ENCODE results near the gene FREY1.

The FREY1 gene

GRCh38 chr11:45937916-45938315, 30.8 kb upstream of the FREY1 start:
- TF ChIP-seq POLR2AphosphoS5 (IDR thresholded peaks at IDR 0.05; ENCODE audit: low read depth, low read length) (no peak), SIN3A (IDR thresholded peaks at IDR 0.05; ENCODE audit: borderline replicate concordance, insufficient read depth, low read length) (no peak), FOXP2 (optimal IDR thresholded peaks at IDR 0.05; ENCODE audit: borderline replicate concordance, extremely low read depth, extremely low read length, insufficient read depth) (no peak)

GRCh38 chr11:45936511-45937054, 29.5 kb upstream of the FREY1 start:
- TF ChIP-seq POLR2AphosphoS5 (IDR thresholded peaks at IDR 0.05; ENCODE audit: low read depth, low read length) (no peak), FOXP2 (optimal IDR thresholded peaks at IDR 0.05; ENCODE audit: borderline replicate concordance, extremely low read depth, extremely low read length, insufficient read depth) (no peak), SIN3A (IDR thresholded peaks at IDR 0.05; ENCODE audit: borderline replicate concordance, insufficient read depth, low read length) (no peak), TAF1 (IDR thresholded peaks at IDR 0.05; ENCODE audit: borderline replicate concordance, insufficient read depth, low read length) (no peak), REST (IDR thresholded peaks at IDR 0.05; ENCODE audit: insufficient read depth in 1 of 2, low read depth in 2 of 2, low read length in 2 of 2) (no peak)

- TF ChIP-seq FOXP2 (optimal IDR thresholded peaks at IDR 0.05; ENCODE audit: borderline replicate concordance, extremely low read depth, extremely low read length, insufficient read depth) = no peak
- no peak for TF ChIP-seq TAF1 (IDR thresholded peaks at IDR 0.05; ENCODE audit: borderline replicate concordance, insufficient read depth, low read length)
- TF ChIP-seq POLR2AphosphoS5 (IDR thresholded peaks at IDR 0.05; ENCODE audit: low read depth, low read length) = no peak
- no peak for TF ChIP-seq REST (IDR thresholded peaks at IDR 0.05; ENCODE audit: insufficient read depth in 1 of 2, low read depth in 2 of 2, low read length in 2 of 2)
- no peak for TF ChIP-seq SIN3A (IDR thresholded peaks at IDR 0.05; ENCODE audit: borderline replicate concordance, insufficient read depth, low read length)
Observed at GRCh38 chr11:45935349-45936064, 28.4 kb upstream of the FREY1 start.

GRCh38 chr11:45934580-45935318, 27.7 kb upstream of the FREY1 start:
- TF ChIP-seq POLR2AphosphoS5 (IDR thresholded peaks at IDR 0.05; ENCODE audit: low read depth, low read length) (no peak), FOXP2 (optimal IDR thresholded peaks at IDR 0.05; ENCODE audit: borderline replicate concordance, extremely low read depth, extremely low read length, insufficient read depth) (no peak), SIN3A (IDR thresholded peaks at IDR 0.05; ENCODE audit: borderline replicate concordance, insufficient read depth, low read length) (no peak), REST (IDR thresholded peaks at IDR 0.05; ENCODE audit: insufficient read depth in 1 of 2, low read depth in 2 of 2, low read length in 2 of 2) (no peak), TAF1 (IDR thresholded peaks at IDR 0.05; ENCODE audit: borderline replicate concordance, insufficient read depth, low read length) (no peak)

- no peak for TF ChIP-seq TAF1 (IDR thresholded peaks at IDR 0.05; ENCODE audit: borderline replicate concordance, insufficient read depth, low read length)
- TF ChIP-seq POLR2AphosphoS5 (IDR thresholded peaks at IDR 0.05; ENCODE audit: low read depth, low read length) = no peak
- TF ChIP-seq SIN3A (IDR thresholded peaks at IDR 0.05; ENCODE audit: borderline replicate concordance, insufficient read depth, low read length) = no peak
- TF ChIP-seq FOXP2 (optimal IDR thresholded peaks at IDR 0.05; ENCODE audit: borderline replicate concordance, extremely low read depth, extremely low read length, insufficient read depth) = no peak
- no peak for TF ChIP-seq REST (IDR thresholded peaks at IDR 0.05; ENCODE audit: insufficient read depth in 1 of 2, low read depth in 2 of 2, low read length in 2 of 2)
Observed at GRCh38 chr11:45933846-45934579, 26.9 kb upstream of the FREY1 start.
